PFSK-1 (cell line): ENCODE data around the gene ANO10.

ENCODE experiments used
- FOXP2 ChIP-seq: optimal IDR thresholded peaks from 2 replicates; pipeline ENCODE3; 2011; ENCODE audit warnings: borderline replicate concordance, control low read depth, inconsistent platforms; ENCODE audit not compliant: insufficient read depth; ENCODE audit errors: extremely low read length, extremely low read depth
- POLR2AphosphoS5 ChIP-seq: IDR thresholded peaks from 2 replicates; pipeline ENCODE4 v1.6.1; 2012; ENCODE audit warnings: low read depth, mild to moderate bottlenecking, control low read depth, low read length, moderate library complexity
- REST ChIP-seq, 2 experiments: IDR thresholded peaks; 2 replicates each; pipeline versions ENCODE4 v1.6.1 to v1.8.0; 2011 to 2012; ENCODE audit warnings: low read depth in 2 of 2, low read length in 2 of 2, control low read depth in 1 of 2, inconsistent platforms in 1 of 2, mild to moderate bottlenecking in 1 of 2, moderate library complexity in 1 of 2; ENCODE audit not compliant: insufficient read depth in 1 of 2
- SIN3A ChIP-seq: IDR thresholded peaks from 2 replicates; pipeline ENCODE4 v1.6.1; 2012; ENCODE audit warnings: mild to moderate bottlenecking, low read length, moderate library complexity, borderline replicate concordance; ENCODE audit not compliant: insufficient read depth
- TAF1 ChIP-seq: IDR thresholded peaks from 2 replicates; pipeline ENCODE4 v1.6.1; 2012; ENCODE audit warnings: low read length, control low read depth, borderline replicate concordance; ENCODE audit not compliant: insufficient read depth

The ANO10 gene

GRCh38 chr3:43423639-43424038 lies 198.2 kb downstream of the ANO10 start:
- no peak for TF ChIP-seq FOXP2
- no peak for TF ChIP-seq SIN3A
- TF ChIP-seq POLR2AphosphoS5, result no peak
- TF ChIP-seq TAF1, result no peak
- no peak for TF ChIP-seq REST (IDR thresholded peaks at IDR 0.05; ENCODE audit: insufficient read depth in 1 of 2, low read depth in 2 of 2, low read length in 2 of 2)

- TF ChIP-seq FOXP2, result no peak
- no peak for TF ChIP-seq TAF1
Measured at GRCh38 chr3:43423142-43423541, 198.7 kb downstream of the ANO10 start.

GRCh38 chr3:43418601-43419272 lies 203.1 kb downstream of the ANO10 start:
- TF ChIP-seq POLR2AphosphoS5 (no peak), TAF1 (no peak), REST (IDR thresholded peaks at IDR 0.05; ENCODE audit: insufficient read depth in 1 of 2, low read depth in 2 of 2, low read length in 2 of 2) (no peak), SIN3A (no peak), FOXP2 (no peak)

GRCh38 chr3:43417133-43417532 lies 204.7 kb downstream of the ANO10 start:
- no peak for TF ChIP-seq POLR2AphosphoS5
- no peak for TF ChIP-seq TAF1

GRCh38 chr3:43415088-43415487 lies 206.7 kb downstream of the ANO10 start:
- TF ChIP-seq TAF1 (no peak), SIN3A (no peak), FOXP2 (no peak), POLR2AphosphoS5 (no peak), REST (IDR thresholded peaks at IDR 0.05; ENCODE audit: insufficient read depth in 1 of 2, low read depth in 2 of 2, low read length in 2 of 2) (no peak)

GRCh38 chr3:43413676-43414368 lies 208.0 kb downstream of the ANO10 start:
- no peak for TF ChIP-seq SIN3A
- TF ChIP-seq FOXP2, result no peak
- TF ChIP-seq TAF1, result no peak
- TF ChIP-seq REST (IDR thresholded peaks at IDR 0.05; ENCODE audit: insufficient read depth in 1 of 2, low read depth in 2 of 2, low read length in 2 of 2), result no peak
- TF ChIP-seq POLR2AphosphoS5, result no peak
